ENCODE data around the gene RYR2. TPM values are rescaled to one million over a fixed set of nuclear protein-coding genes. Genes with fewer than 3 reads are reported as not detected.

Gene RYR2
- total RNA-seq, 1 experiment from 2014 or later: 2.8 TPM

DNA sequence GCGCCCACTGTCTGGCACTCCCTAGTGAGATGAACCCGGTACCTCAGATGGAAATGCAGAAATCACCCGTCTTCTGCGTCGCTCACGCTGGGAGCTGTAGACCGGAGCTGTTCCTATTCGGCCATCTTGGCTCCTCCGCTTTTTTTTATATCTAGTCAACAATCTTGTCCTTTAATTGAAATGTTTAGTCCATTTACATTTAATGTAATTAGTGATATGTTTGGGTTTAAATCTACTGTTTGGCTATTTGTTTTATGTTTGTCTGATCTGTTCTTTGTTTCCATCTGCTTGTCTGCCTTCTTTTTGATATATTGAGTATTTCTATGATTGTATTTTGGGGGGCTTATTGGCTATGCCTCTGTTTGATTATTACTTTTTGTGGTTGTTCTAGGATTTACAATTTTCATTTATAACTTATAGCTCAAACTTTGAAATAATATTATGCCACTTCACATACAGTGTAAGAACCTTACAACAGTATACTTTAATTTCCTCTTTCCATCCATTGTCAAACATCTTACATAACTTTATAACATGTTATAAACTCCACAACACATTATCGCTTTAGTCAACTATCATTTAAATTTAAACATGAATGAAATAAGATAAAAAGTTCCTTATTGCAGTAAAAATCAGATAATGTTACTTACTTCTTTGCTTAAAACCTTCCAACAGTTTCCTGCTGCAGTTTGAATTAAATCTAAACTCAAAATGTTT is 16.5 kb upstream of the RYR2 start:
- intact Hi-C loops (cut with micrococcal nuclease; ENCODE audit: unreplicated experiment): no loop called here

GRCh38 chr1:237029240-237029639 is 12.7 kb upstream of the RYR2 start:
- Histone ChIP-seq H3K4me3 (ENCODE audit: low read depth, low read length, poor library complexity, severe bottlenecking) (no peak overlapping the region), H3K27ac (ENCODE audit: low read depth, low read length, poor library complexity, severe bottlenecking) (no peak overlapping the region), H3K27me3 (replicated peaks; ENCODE audit: insufficient read depth, low read depth, low read length, poor library complexity) (no peaks in the 10 kb centered on the region), H3K4me1 (ENCODE audit: insufficient read depth, low read length, poor library complexity, severe bottlenecking) (peaks cover 6% of the 10 kb centered on the region), H3K36me3 (ENCODE audit: insufficient read depth, low read length, poor library complexity, severe bottlenecking) (no peaks in the 10 kb centered on the region), H3K9me3 (ENCODE audit: low read depth, low read length, poor library complexity, severe bottlenecking) (no peaks in the 10 kb centered on the region)
- BruUV-seq (replicated peaks): no TSS peak
- CTCF ChIA-PET: no interaction called here
- POLR2A ChIA-PET (ENCODE audit: low non-redundant PET): no interaction called here
- no peak for DNase-seq (ENCODE audit: low spot score)
- intact Hi-C loops (cut with micrococcal nuclease; ENCODE audit: unreplicated experiment): no loop called here
- TF ChIP-seq CTCF (conservative IDR thresholded peaks at IDR 0.05; ENCODE audit: low read depth, low read length): no peak
- no peak for TF ChIP-seq EZH2 (IDR thresholded peaks at IDR 0.05; ENCODE audit: borderline replicate concordance, low read depth, low read length, poor library complexity, severe bottlenecking)

More for the DNA sequence above, 16.5 kb upstream of the RYR2 start:
- Histone ChIP-seq H3K27ac (ENCODE audit: low read depth, low read length, poor library complexity, severe bottlenecking) (no peak overlapping the region), H3K27me3 (replicated peaks; ENCODE audit: insufficient read depth, low read depth, low read length, poor library complexity) (no peaks in the 10 kb centered on the region), H3K36me3 (ENCODE audit: insufficient read depth, low read length, poor library complexity, severe bottlenecking) (no peaks in the 10 kb centered on the region), H3K4me1 (ENCODE audit: insufficient read depth, low read length, poor library complexity, severe bottlenecking) (no peaks in the 10 kb centered on the region), H3K9me3 (ENCODE audit: low read depth, low read length, poor library complexity, severe bottlenecking) (no peaks in the 10 kb centered on the region), H3K4me3 (ENCODE audit: low read depth, low read length, poor library complexity, severe bottlenecking) (no peak overlapping the region)
- no peak for DNase-seq (ENCODE audit: low spot score)
- no TSS peak for BruUV-seq (replicated peaks)
- ChIA-PET POLR2A (ENCODE audit: low non-redundant PET) (no interaction called here), CTCF (no interaction called here)
- TF ChIP-seq CTCF (conservative IDR thresholded peaks at IDR 0.05; ENCODE audit: low read depth, low read length): no peak
- TF ChIP-seq EZH2 (IDR thresholded peaks at IDR 0.05; ENCODE audit: borderline replicate concordance, low read depth, low read length, poor library complexity, severe bottlenecking): no peak

GRCh38 chr1:237029850-237030535 is 12.0 kb upstream of the RYR2 start:
- Histone ChIP-seq H3K9me3 (ENCODE audit: low read depth, low read length, poor library complexity, severe bottlenecking) (no peaks in the 10 kb centered on the region), H3K4me1 (ENCODE audit: insufficient read depth, low read length, poor library complexity, severe bottlenecking) (peaks cover 6% of the 10 kb centered on the region), H3K4me3 (ENCODE audit: low read depth, low read length, poor library complexity, severe bottlenecking) (no peak overlapping the region), H3K36me3 (ENCODE audit: insufficient read depth, low read length, poor library complexity, severe bottlenecking) (no peaks in the 10 kb centered on the region), H3K27me3 (replicated peaks; ENCODE audit: insufficient read depth, low read depth, low read length, poor library complexity) (no peaks in the 10 kb centered on the region), H3K27ac (ENCODE audit: low read depth, low read length, poor library complexity, severe bottlenecking) (no peak overlapping the region)
- ChIA-PET POLR2A (ENCODE audit: low non-redundant PET) (no interaction called here), CTCF (no interaction called here)
- DNase-seq (ENCODE audit: low spot score): no peak
- BruUV-seq (replicated peaks): no TSS peak
- TF ChIP-seq CTCF (conservative IDR thresholded peaks at IDR 0.05; ENCODE audit: low read depth, low read length) (no peak), EZH2 (IDR thresholded peaks at IDR 0.05; ENCODE audit: borderline replicate concordance, low read depth, low read length, poor library complexity, severe bottlenecking) (no peak)
- intact Hi-C loops (cut with micrococcal nuclease; ENCODE audit: unreplicated experiment): no loop called here

Data from A673 (cell line).